NCI-H748 treated with DMSO at 0.1 percent for 48 hours (cell line): ENCODE results near the gene GOSR2.
"Not testable (repeated sequence)": the region's sequence is repeated elsewhere in the genome, so short reads cannot be mapped to it uniquely, and the experiment has no call there.

Source experiments
- DNase-seq: peaks from one replicate; lab custom pipeline; 2025; lab: John Stamatoyannopoulos, UW

Gene GOSR2

GRCh38 chr17:46894024-46894423, 28.9 kb upstream of the GOSR2 start:
- DNase-seq, result no peak

GRCh38 chr17:46894476-46895151, 28.3 kb upstream of the GOSR2 start:
- no peak for DNase-seq

GRCh38 chr17:46895171-46895570, 27.8 kb upstream of the GOSR2 start:
- DNase-seq, result no peak

- DNase-seq, result no peak
These were observed 26.0 kb upstream of the GOSR2 start for GRCh38 chr17:46896991-46897390.

GRCh38 chr17:46898364-46898763, 24.6 kb upstream of the GOSR2 start:
- DNase-seq, result no peak

GRCh38 chr17:46898860-46899259, 24.1 kb upstream of the GOSR2 start:
- no peak for DNase-seq

GRCh38 chr17:46901291-46901690, 21.7 kb upstream of the GOSR2 start:
- no peak for DNase-seq

- no peak for DNase-seq
These were observed 18.9 kb upstream of the GOSR2 start for GRCh38 chr17:46903762-46904672.

GRCh38 chr17:46908068-46908737, 14.8 kb upstream of the GOSR2 start:
- no peak for DNase-seq

- DNase-seq, result no peak
These were observed 12.6 kb upstream of the GOSR2 start for GRCh38 chr17:46910179-46910927.

- DNase-seq, result no peak
These were observed 11.6 kb upstream of the GOSR2 start for GRCh38 chr17:46911311-46911710.

- DNase-seq, result no peak
These were observed 7.4 kb upstream of the GOSR2 start for GRCh38 chr17:46915596-46915995.

GRCh38 chr17:46916211-46916610, 6.7 kb upstream of the GOSR2 start:
- DNase-seq, result no peak

GRCh38 chr17:46916623-46917022, 6.3 kb upstream of the GOSR2 start:
- no peak for DNase-seq

GRCh38 chr17:46917041-46917440, 5.9 kb upstream of the GOSR2 start:
- no peak for DNase-seq

- no peak for DNase-seq
These were observed 5.4 kb upstream of the GOSR2 start for GRCh38 chr17:46917516-46917915.

- not testable (repeated sequence) for DNase-seq
These were observed 998 bp upstream of the GOSR2 start for GRCh38 chr17:46921962-46922361.

GRCh38 chr17:46922487-46922803, 515 bp upstream of the GOSR2 start:
- no peak for DNase-seq

GRCh38 chr17:46925185-46925868, 2.4 kb downstream of the GOSR2 start:
- DNase-seq, result no peak

- no peak for DNase-seq
These were observed 5.7 kb downstream of the GOSR2 start for GRCh38 chr17:46928467-46929261.

- DNase-seq, result no peak
These were observed 6.5 kb downstream of the GOSR2 start for GRCh38 chr17:46929413-46929812.
